ENCODE measurements around the gene NR4A1.

NR4A1 gene

GRCh38 chr12:52046859-52047258 is 4.4 kb upstream of the NR4A1 start:
- H3K4me2 ChIP-seq (ENCODE audit: low read depth, low read length, poor library complexity, severe bottlenecking) = no peak overlapping the region
- H3K27me3 ChIP-seq (ENCODE audit: low read length) = no peaks in the 10 kb centered on the region
- H3F3A ChIP-seq (ENCODE audit: insufficient read depth) = no peaks in the 10 kb centered on the region
- H3K27ac ChIP-seq (ENCODE audit: low read depth, low read length) = no peak overlapping the region
- TF ChIP-seq CTCF (IDR thresholded peaks at IDR 0.05; ENCODE audit: insufficient read depth, low read length, poor library complexity, severe bottlenecking) (no peak), EZH2phosphoT487 (conservative IDR thresholded peaks at IDR 0.05; ENCODE audit: low read length) (no peak)
- H3K79me2 ChIP-seq (ENCODE audit: insufficient read depth, low read length) = no peaks in the 10 kb centered on the region
- H2AFZ ChIP-seq (ENCODE audit: low read depth, low read length, severe bottlenecking) = no peak overlapping the region
- H3K9ac ChIP-seq (ENCODE audit: low read length) = no peak overlapping the region
- H3K36me3 ChIP-seq (ENCODE audit: low read length) = no peaks in the 10 kb centered on the region
- no peaks in the 10 kb centered on the region for H3K9me3 ChIP-seq (ENCODE audit: insufficient read depth, low read length)
- H3K4me3 ChIP-seq (ENCODE audit: insufficient read depth, low read length, poor library complexity, severe bottlenecking) = no peak overlapping the region
- H3K9me2 ChIP-seq (replicated peaks; ENCODE audit: insufficient read depth, low read length) = no peaks in the 10 kb centered on the region
- H4K20me1 ChIP-seq (ENCODE audit: low read depth, low read length) = no peaks in the 10 kb centered on the region

GRCh38 chr12:52049286-52049685 is 2.0 kb upstream of the NR4A1 start:
- Histone ChIP-seq H3K36me3 (ENCODE audit: low read length) (no peaks in the 10 kb centered on the region), H3K4me3 (ENCODE audit: insufficient read depth, low read length, poor library complexity, severe bottlenecking) (no peak overlapping the region), H3K27ac (ENCODE audit: low read depth, low read length) (no peak overlapping the region), H3F3A (ENCODE audit: insufficient read depth) (no peaks in the 10 kb centered on the region), H2AFZ (ENCODE audit: low read depth, low read length, severe bottlenecking) (no peak overlapping the region), H3K79me2 (ENCODE audit: insufficient read depth, low read length) (no peaks in the 10 kb centered on the region), H3K27me3 (ENCODE audit: low read length) (no peaks in the 10 kb centered on the region), H3K4me2 (ENCODE audit: low read depth, low read length, poor library complexity, severe bottlenecking) (no peak overlapping the region), H3K9ac (ENCODE audit: low read length) (no peak overlapping the region), H3K9me3 (ENCODE audit: insufficient read depth, low read length) (no peaks in the 10 kb centered on the region), H4K20me1 (ENCODE audit: low read depth, low read length) (no peaks in the 10 kb centered on the region), H3K9me2 (replicated peaks; ENCODE audit: insufficient read depth, low read length) (no peaks in the 10 kb centered on the region)
- no peak for TF ChIP-seq EZH2phosphoT487 (conservative IDR thresholded peaks at IDR 0.05; ENCODE audit: low read length)
- TF ChIP-seq CTCF (IDR thresholded peaks at IDR 0.05; ENCODE audit: insufficient read depth, low read length, poor library complexity, severe bottlenecking) = no peak

- Histone ChIP-seq H4K20me1 (ENCODE audit: low read depth, low read length) (no peaks in the 10 kb centered on the region), H3K9ac (ENCODE audit: low read length) (no peak overlapping the region), H3F3A (ENCODE audit: insufficient read depth) (no peaks in the 10 kb centered on the region), H3K9me2 (replicated peaks; ENCODE audit: insufficient read depth, low read length) (no peaks in the 10 kb centered on the region), H3K79me2 (ENCODE audit: insufficient read depth, low read length) (no peaks in the 10 kb centered on the region), H3K27ac (ENCODE audit: low read depth, low read length) (no peak overlapping the region), H3K9me3 (ENCODE audit: insufficient read depth, low read length) (no peaks in the 10 kb centered on the region), H3K36me3 (ENCODE audit: low read length) (no peaks in the 10 kb centered on the region), H3K27me3 (ENCODE audit: low read length) (no peaks in the 10 kb centered on the region), H3K4me2 (ENCODE audit: low read depth, low read length, poor library complexity, severe bottlenecking) (no peak overlapping the region), H2AFZ (ENCODE audit: low read depth, low read length, severe bottlenecking) (no peak overlapping the region), H3K4me3 (ENCODE audit: insufficient read depth, low read length, poor library complexity, severe bottlenecking) (no peak overlapping the region)
- TF ChIP-seq CTCF (IDR thresholded peaks at IDR 0.05; ENCODE audit: insufficient read depth, low read length, poor library complexity, severe bottlenecking) (no peak), EZH2phosphoT487 (conservative IDR thresholded peaks at IDR 0.05; ENCODE audit: low read length) (no peak)
Observed at GRCh38 chr12:52049688-52050087, 1.6 kb upstream of the NR4A1 start.
